ENCODE data around the gene VTN.
A peak's percentile ranks its signal among the peaks of the same experiment; 100 is the strongest.

VTN gene

DNA sequence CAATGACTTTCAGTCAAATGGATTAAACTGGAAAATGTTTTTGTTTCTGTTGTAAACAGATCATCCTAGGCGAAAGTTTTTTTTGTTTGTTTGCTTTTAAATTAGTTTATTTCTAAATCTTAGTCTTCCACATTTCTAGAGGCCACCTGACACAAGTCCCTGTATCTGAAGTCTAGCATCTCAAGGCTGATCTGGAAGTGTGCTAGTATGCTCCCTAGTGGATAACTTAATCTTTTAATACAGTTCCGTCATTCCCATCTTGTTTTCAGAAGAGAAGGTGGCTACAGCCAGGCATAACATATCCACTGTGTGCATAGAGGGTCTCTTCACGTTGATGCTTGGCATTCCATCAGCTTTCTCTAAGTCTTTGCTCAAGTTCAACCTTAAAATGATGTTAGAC, 42.4 kb downstream of the VTN start:
- peak; percentile 54 for DNase-seq (ENCODE audit: low read depth)
- TF ChIP-seq, protein P1, sequence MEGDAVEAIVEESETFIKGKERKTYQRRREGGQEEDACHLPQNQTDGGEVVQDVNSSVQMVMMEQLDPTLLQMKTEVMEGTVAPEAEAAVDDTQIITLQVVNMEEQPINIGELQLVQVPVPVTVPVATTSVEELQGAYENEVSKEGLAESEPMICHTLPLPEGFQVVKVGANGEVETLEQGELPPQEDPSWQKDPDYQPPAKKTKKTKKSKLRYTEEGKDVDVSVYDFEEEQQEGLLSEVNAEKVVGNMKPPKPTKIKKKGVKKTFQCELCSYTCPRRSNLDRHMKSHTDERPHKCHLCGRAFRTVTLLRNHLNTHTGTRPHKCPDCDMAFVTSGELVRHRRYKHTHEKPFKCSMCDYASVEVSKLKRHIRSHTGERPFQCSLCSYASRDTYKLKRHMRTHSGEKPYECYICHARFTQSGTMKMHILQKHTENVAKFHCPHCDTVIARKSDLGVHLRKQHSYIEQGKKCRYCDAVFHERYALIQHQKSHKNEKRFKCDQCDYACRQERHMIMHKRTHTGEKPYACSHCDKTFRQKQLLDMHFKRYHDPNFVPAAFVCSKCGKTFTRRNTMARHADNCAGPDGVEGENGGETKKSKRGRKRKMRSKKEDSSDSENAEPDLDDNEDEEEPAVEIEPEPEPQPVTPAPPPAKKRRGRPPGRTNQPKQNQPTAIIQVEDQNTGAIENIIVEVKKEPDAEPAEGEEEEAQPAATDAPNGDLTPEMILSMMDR (conservative IDR thresholded peaks at IDR 0.05; ENCODE audit: control insufficient read depth, insufficient read depth, low read depth, low read length), result peak; percentile 18
- H3K4me3 ChIP-seq (ENCODE audit: control insufficient read depth, low read depth, low read length), result no peak overlapping the region

DNA sequence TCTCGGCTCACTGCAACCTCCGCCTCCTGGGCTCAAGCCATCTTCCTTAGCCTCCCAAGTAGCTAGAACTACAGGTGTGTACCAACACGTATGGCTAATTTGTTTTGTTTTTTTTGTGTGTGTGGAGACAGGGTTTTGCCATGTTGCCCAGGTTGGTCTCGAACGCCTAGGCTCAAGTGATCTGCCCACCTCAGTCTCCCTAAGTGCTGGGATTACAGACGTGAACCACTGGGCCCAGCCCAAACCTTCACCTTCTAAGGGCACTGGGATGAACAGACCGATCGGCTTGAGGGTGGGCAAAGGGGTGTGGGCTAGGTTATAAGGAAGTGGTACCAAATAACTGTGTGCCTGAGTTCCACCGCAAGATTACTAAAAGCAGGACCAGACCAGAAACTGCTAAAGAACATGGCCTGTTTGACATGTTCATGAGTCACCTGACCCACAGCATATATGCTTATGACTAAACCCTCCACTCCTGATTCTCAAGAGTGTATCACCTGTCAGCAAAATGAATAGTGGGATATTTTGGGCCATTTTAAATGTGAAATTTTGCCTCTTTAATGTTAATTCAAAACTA, 43.0 kb downstream of the VTN start:
- no peak overlapping the region for H3K4me3 ChIP-seq (ENCODE audit: control insufficient read depth, low read depth, low read length)
- DNase-seq (ENCODE audit: low read depth), result peak; percentile 52
- TF ChIP-seq, protein P1 (conservative IDR thresholded peaks at IDR 0.05; ENCODE audit: control insufficient read depth, insufficient read depth, low read depth, low read length), result no peak

- no peak overlapping the region for H3K4me3 ChIP-seq (ENCODE audit: control insufficient read depth, low read depth, low read length)
- DNase-seq (ENCODE audit: low read depth), result no peak
- TF ChIP-seq, protein P1 (conservative IDR thresholded peaks at IDR 0.05; ENCODE audit: control insufficient read depth, insufficient read depth, low read depth, low read length), result no peak
Measured at GRCh38 chr17:28326114-28326513, 44.0 kb downstream of the VTN start.

DNA sequence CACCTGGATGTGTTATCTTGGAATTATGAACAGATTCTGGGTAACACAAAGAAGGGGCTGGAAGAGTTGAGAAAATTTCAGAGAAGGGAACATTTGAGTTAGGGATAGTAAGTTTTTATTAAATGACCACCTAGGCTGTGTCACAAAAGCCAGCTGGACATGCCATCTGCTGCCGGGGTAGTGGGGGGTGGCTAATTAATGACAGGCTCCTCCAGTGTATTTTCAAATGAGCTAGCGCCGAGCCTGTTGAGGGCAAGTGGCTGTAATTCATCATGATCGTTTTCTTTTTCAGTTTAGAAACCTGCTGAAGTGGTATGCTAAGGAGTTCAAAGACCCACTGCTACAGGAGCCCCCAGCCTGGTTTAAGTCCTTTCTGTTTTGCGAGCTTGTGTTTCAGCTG, 44.9 kb downstream of the VTN start:
- TF ChIP-seq, protein P1 (conservative IDR thresholded peaks at IDR 0.05; ENCODE audit: control insufficient read depth, insufficient read depth, low read depth, low read length), result no peak
- DNase-seq (ENCODE audit: low read depth), result no peak
- H3K4me3 ChIP-seq (ENCODE audit: control insufficient read depth, low read depth, low read length), result no peak overlapping the region

DNA sequence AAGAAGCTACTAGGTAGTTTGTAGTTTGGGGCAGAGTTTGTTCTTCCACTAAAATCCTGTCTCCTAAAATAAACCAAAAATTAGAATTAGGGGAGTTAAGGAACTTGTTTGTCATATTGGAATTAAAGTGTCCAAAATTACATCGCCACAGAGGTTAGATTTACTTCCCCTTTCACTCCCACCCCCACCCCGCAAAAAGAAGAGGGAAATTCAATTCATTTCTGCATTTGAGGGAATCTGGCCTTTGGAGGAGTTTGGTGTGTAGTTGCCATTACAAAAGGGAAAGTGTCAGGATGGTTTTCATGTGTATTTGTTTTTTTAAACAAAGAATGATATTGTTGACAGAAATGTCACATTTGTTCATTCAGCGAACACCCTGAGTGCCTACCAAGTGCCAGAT, 45.3 kb downstream of the VTN start:
- DNase-seq (ENCODE audit: low read depth), result no peak
- H3K4me3 ChIP-seq (ENCODE audit: control insufficient read depth, low read depth, low read length), result no peak overlapping the region
- TF ChIP-seq, protein P1 (conservative IDR thresholded peaks at IDR 0.05; ENCODE audit: control insufficient read depth, insufficient read depth, low read depth, low read length), result no peak

DNA sequence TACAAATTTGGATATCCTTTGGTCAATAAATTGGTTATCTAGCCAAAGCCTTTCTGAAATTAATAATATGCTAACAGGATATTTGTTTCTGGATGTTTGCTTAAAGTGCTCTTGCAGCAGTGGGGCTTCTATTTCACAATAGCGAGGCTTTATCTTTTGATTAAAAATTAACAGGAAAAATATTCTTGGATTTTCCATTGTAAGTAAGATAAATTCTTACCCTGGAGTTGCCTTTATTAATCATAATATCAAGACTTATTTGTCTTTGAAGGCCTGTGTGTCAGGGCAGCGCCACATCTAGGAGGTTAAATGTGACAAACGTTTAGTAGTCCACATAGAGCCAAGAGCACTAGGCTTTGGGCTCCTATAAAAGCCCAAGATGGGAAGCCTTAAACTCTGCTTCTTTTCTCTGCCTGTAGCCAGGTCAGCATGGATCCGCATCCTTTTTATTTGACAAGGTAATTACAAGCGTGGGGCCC, 45.8 kb downstream of the VTN start:
- no peak for DNase-seq (ENCODE audit: low read depth)
- no peak overlapping the region for H3K4me3 ChIP-seq (ENCODE audit: control insufficient read depth, low read depth, low read length)
- TF ChIP-seq, protein P1 (conservative IDR thresholded peaks at IDR 0.05; ENCODE audit: control insufficient read depth, insufficient read depth, low read depth, low read length), result no peak

All from fibroblast of mammary gland (primary cell).